ENCODE data around the gene VWDE.

- TF ChIP-seq POLR2A (IDR thresholded peaks at IDR 0.05; ENCODE audit: low read depth, low read length) (no peak), CTCF (IDR thresholded peaks at IDR 0.05; ENCODE audit: extremely low read depth in 1 of 2, insufficient read depth in 1 of 2, low read depth in 1 of 2, low read length in 2 of 2) (no peak), POLR2AphosphoS5 (IDR thresholded peaks at IDR 0.05; ENCODE audit: insufficient read depth, low read depth, low read length) (no peak), EZH2 (IDR thresholded peaks at IDR 0.05; ENCODE audit: borderline replicate concordance, low read depth, low read length, severe bottlenecking) (no peak), FOS (IDR thresholded peaks at IDR 0.05; ENCODE audit: borderline replicate concordance, insufficient read depth, low read length) (no peak), MYC (IDR thresholded peaks at IDR 0.05; ENCODE audit: low read depth, low read length) (no peak)
- TF ChIP-seq, protein P1, sequence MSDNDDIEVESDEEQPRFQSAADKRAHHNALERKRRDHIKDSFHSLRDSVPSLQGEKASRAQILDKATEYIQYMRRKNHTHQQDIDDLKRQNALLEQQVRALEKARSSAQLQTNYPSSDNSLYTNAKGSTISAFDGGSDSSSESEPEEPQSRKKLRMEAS (IDR thresholded peaks at IDR 0.05; ENCODE audit: insufficient read depth, insufficient read length) = no peak
Measured at GRCh38 chr7:12423997-12424745, 20.5 kb upstream of the VWDE start.
